WTC11 (cell line): ENCODE data around the gene UNKL. TPM values are rescaled to one million over a fixed set of nuclear protein-coding genes. Genes with fewer than 3 reads are reported as not detected.
A peak's percentile ranks its signal among the peaks of the same experiment; 100 is the strongest.

Source experiments
- ATAC-seq: fragments of 200-7000 bp; cut with Tn5 transposase; 2 replicates; pipeline ENCODE4 v1.10.0; 2021; ENCODE audit warnings: mild to moderate bottlenecking, moderate library complexity
- CTCF ChIA-PET: fragments of 300-600 bp; sonication (Branson Sonifier 250); formaldehyde crosslinking; loops from one replicate; lab custom pipeline; 2021; ENCODE audit warnings: antibody characterized with exemption; lab: Charles Lee
- POLR2A ChIA-PET: fragments of 350-600 bp; sonication (Branson Sonifier 250); formaldehyde crosslinking; loops from one replicate; lab custom pipeline; 2021; ENCODE audit warnings: antibody characterized with exemption; lab: Charles Lee
- DNase-seq: peaks from one replicate; pipeline ENCODE4 v3.0.0; 2021; ENCODE audit warnings: low spot score
- H3K27ac Mint-ChIP-seq: 2 replicates; pipeline ENCODE4 v1.8.0; 2021; ENCODE audit warnings: mixed read lengths
- H3K27me3 Mint-ChIP-seq: 2 replicates; pipeline ENCODE4 v1.8.0; 2021; ENCODE audit warnings: low read depth, mild to moderate bottlenecking, moderate library complexity, mixed read lengths
- H3K36me3 Mint-ChIP-seq: 2 replicates; pipeline ENCODE4 v1.8.0; 2021; ENCODE audit warnings: mixed read lengths
- H3K4me1 Mint-ChIP-seq: 2 replicates; pipeline ENCODE4 v1.8.0; 2022; ENCODE audit warnings: mixed read lengths
- H3K4me3 Mint-ChIP-seq: 2 replicates; pipeline ENCODE4 v1.8.0; 2021; ENCODE audit warnings: mild to moderate bottlenecking, moderate library complexity, mixed read lengths
- H3K9me3 Mint-ChIP-seq: 2 replicates; pipeline ENCODE4 v1.8.0; 2021; ENCODE audit warnings: mixed read lengths
- ARID4B ChIP-seq: sonication (generic); formaldehyde crosslinking; IDR thresholded peaks from 2 replicates; pipeline ENCODE4 v1.8.0; 2023; ENCODE audit warnings: missing genetic modification reagents, mild to moderate bottlenecking, borderline replicate concordance
- CREM ChIP-seq: sonication (generic); formaldehyde crosslinking; IDR thresholded peaks from 2 replicates; pipeline ENCODE4 v1.8.1; 2022; ENCODE audit warnings: mild to moderate bottlenecking, missing genetic modification reagents, moderate library complexity
- ETV6 ChIP-seq: sonication (generic); formaldehyde crosslinking; IDR thresholded peaks from 2 replicates; pipeline ENCODE4 v1.8.1; 2022; ENCODE audit warnings: mild to moderate bottlenecking, missing genetic modification reagents
- NFATC4 ChIP-seq: fragments of 250-450 bp; sonication (Bioruptor Pico); IDR thresholded peaks from 2 replicates; pipeline ENCODE4 v1.9.0; 2021; ENCODE audit warnings: mild to moderate bottlenecking
- NFE2L1 ChIP-seq: sonication (generic); formaldehyde crosslinking; IDR thresholded peaks from 2 replicates; pipeline ENCODE4 v1.8.1; 2023; ENCODE audit warnings: missing genetic modification reagents
- OVOL2 ChIP-seq: fragments of 250-450 bp; sonication (Bioruptor Pico); IDR thresholded peaks from 2 replicates; pipeline ENCODE4 v1.9.0; 2021; ENCODE audit warnings: mild to moderate bottlenecking, borderline replicate concordance
- SP1 ChIP-seq: sonication (generic); formaldehyde crosslinking; conservative IDR thresholded peaks from 2 replicates; pipeline ENCODE4 v1.8.1; 2022; ENCODE audit warnings: missing genetic modification reagents
- TP53 ChIP-seq: sonication (generic); formaldehyde crosslinking; IDR thresholded peaks from 2 replicates; pipeline ENCODE4 v1.8.1; 2023; ENCODE audit warnings: mild to moderate bottlenecking, missing genetic modification reagents
- total RNA-seq: library from RNA; stranded (reverse); gene quantifications from 3 replicates; pipeline ENCODE4 v1.2.3, GENCODE V29; 2021
- TF ChIP-seq, protein P1 (sequence below): sonication (generic); formaldehyde crosslinking; IDR thresholded peaks from 2 replicates; pipeline ENCODE4 v1.8.1; 2023; ENCODE audit warnings: mild to moderate bottlenecking, moderate library complexity, missing genetic modification reagents
- TF ChIP-seq, protein P2 (sequence below): sonication (generic); formaldehyde crosslinking; IDR thresholded peaks from 2 replicates; pipeline ENCODE4 v1.8.0; 2022; ENCODE audit warnings: mild to moderate bottlenecking, missing genetic modification reagents
- TF ChIP-seq, protein P3 (sequence below): fragments of 250-450 bp; sonication (Bioruptor Pico); IDR thresholded peaks from 2 replicates; pipeline ENCODE4 v1.9.0; 2021; ENCODE audit warnings: moderate library complexity, mild to moderate bottlenecking, inconsistent platforms, borderline replicate concordance
- TF ChIP-seq, protein P4 (sequence below): sonication (generic); formaldehyde crosslinking; conservative IDR thresholded peaks from 2 replicates; pipeline ENCODE4 v1.8.1; 2023; ENCODE audit warnings: mild to moderate bottlenecking, low read depth, missing genetic modification reagents, moderate library complexity

Gene UNKL
- total RNA-seq, 1 experiment from 2014 or later: 53.3 TPM

DNA sequence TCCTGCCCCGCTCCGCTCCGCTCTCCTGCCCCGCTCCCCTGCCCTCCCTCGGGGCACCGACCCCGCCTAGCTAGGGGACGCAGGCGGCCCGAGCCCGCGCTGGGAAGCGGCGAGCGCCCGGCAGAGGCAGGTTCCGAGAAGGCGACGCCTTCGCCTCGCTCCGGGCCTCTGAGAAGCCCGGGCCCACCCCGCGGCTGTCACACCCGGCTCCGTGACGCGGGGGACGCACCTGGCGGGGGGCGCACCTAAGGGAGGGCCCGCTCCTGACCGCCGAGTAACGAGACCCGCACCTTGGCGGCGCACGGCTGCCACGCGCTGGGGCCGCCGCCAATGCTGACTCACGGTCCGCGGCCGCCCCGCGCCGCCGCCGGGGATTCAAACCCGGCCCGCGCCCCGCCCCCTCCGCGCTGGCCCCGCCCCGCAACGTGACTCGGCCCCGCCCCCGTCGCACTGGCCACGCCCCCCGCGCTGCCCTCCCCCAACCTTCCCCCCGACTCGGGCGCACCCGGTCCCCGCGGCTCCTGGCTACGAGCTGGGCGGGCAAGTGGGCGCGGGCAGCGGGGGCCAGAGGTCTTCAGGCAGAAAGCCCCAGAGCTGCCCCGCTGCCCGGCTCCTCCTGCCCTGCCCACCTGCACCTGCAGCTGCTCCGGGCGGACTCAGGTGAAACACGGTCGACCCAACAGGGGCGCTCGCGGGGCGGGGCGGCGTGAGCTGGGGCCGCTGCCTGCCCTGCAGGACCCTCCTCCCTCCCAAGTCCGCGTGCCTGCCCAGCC lies 35.0 kb downstream of the UNKL start (continued):
- TF ChIP-seq, protein P1, sequence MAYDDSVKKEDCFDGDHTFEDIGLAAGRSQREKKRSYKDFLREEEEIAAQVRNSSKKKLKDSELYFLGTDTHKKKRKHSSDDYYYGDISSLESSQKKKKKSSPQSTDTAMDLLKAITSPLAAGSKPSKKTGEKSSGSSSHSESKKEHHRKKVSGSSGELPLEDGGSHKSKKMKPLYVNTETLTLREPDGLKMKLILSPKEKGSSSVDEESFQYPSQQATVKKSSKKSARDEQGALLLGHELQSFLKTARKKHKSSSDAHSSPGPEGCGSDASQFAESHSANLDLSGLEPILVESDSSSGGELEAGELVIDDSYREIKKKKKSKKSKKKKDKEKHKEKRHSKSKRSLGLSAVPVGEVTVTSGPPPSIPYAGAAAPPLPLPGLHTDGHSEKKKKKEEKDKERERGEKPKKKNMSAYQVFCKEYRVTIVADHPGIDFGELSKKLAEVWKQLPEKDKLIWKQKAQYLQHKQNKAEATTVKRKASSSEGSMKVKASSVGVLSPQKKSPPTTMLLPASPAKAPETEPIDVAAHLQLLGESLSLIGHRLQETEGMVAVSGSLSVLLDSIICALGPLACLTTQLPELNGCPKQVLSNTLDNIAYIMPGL (CRISPR knock-in tag): peak; percentile 57
- no peak for TF ChIP-seq TP53 (CRISPR knock-in tag)
- TF ChIP-seq SP1 (CRISPR knock-in tag): peak; percentile 79
- TF ChIP-seq, protein P2, sequence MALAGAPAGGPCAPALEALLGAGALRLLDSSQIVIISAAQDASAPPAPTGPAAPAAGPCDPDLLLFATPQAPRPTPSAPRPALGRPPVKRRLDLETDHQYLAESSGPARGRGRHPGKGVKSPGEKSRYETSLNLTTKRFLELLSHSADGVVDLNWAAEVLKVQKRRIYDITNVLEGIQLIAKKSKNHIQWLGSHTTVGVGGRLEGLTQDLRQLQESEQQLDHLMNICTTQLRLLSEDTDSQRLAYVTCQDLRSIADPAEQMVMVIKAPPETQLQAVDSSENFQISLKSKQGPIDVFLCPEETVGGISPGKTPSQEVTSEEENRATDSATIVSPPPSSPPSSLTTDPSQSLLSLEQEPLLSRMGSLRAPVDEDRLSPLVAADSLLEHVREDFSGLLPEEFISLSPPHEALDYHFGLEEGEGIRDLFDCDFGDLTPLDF (CRISPR knock-in tag): no peak; the same call in 1 of the 2 replicates
- no peak; the same call in 1 of the 2 replicates for TF ChIP-seq ARID4B (CRISPR knock-in tag)
- no peak for TF ChIP-seq CREM (CRISPR knock-in tag)
- no peak for TF ChIP-seq OVOL2 (CRISPR knock-in tag)
- TF ChIP-seq NFATC4 (CRISPR knock-in tag): no peak
- TF ChIP-seq ETV6 (CRISPR knock-in tag): peak; percentile 30; the same call in 1 of the 2 replicates
- TF ChIP-seq, protein P3, sequence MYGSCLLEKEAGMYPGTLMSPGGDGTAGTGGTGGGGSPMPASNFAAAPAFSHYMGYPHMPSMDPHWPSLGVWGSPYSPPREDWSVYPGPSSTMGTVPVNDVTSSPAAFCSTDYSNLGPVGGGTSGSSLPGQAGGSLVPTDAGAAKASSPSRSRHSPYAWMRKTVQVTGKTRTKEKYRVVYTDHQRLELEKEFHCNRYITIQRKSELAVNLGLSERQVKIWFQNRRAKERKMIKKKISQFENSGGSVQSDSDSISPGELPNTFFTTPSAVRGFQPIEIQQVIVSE: no peak

GRCh38 chr16:1378804-1379303 lies 35.6 kb downstream of the UNKL start:
- peak overlapping the region; percentile 70 for H3K27ac Mint-ChIP-seq
- no peaks in the 10 kb centered on the region for H3K27me3 Mint-ChIP-seq
- ChIA-PET CTCF (interaction anchor here (0.6 to 3.1 kb wide), 8 partner anchors 12 to 327 kb away, joined by 3 to 31 read pairs (median 4); no protein-coding TSS in a partner anchor), POLR2A (interaction anchor here (1.2 to 1.4 kb wide), 2 partner anchors 36 to 114 kb away, joined by 3 read pairs; partner anchors contain the start of gene TELO2)
- H3K36me3 Mint-ChIP-seq: peaks cover 2% of the 10 kb centered on the region; the same call in 1 of the 2 replicates
- peak overlapping the region; percentile 83 for H3K4me3 Mint-ChIP-seq
- TF ChIP-seq, protein P4, sequence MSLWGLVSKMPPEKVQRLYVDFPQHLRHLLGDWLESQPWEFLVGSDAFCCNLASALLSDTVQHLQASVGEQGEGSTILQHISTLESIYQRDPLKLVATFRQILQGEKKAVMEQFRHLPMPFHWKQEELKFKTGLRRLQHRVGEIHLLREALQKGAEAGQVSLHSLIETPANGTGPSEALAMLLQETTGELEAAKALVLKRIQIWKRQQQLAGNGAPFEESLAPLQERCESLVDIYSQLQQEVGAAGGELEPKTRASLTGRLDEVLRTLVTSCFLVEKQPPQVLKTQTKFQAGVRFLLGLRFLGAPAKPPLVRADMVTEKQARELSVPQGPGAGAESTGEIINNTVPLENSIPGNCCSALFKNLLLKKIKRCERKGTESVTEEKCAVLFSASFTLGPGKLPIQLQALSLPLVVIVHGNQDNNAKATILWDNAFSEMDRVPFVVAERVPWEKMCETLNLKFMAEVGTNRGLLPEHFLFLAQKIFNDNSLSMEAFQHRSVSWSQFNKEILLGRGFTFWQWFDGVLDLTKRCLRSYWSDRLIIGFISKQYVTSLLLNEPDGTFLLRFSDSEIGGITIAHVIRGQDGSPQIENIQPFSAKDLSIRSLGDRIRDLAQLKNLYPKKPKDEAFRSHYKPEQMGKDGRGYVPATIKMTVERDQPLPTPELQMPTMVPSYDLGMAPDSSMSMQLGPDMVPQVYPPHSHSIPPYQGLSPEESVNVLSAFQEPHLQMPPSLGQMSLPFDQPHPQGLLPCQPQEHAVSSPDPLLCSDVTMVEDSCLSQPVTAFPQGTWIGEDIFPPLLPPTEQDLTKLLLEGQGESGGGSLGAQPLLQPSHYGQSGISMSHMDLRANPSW (CRISPR knock-in tag): no peak
- TF ChIP-seq NFE2L1 (CRISPR knock-in tag): 0 out of 2 replicates have a peak, but pooled peaks have one; percentile 21
- ATAC-seq (peak; percentile 14), DNase-seq (peak; percentile 41)
- peaks cover 18% of the 10 kb centered on the region for H3K4me1 Mint-ChIP-seq
- no peaks in the 10 kb centered on the region for H3K9me3 Mint-ChIP-seq
